ENCODE results near the gene MYORG.

GRCh38 chr9:34334337-34334824 is 42.3 kb downstream of the MYORG start:
- TF ChIP-seq CTCF (IDR thresholded peaks at IDR 0.05) = no peak
- TF ChIP-seq POLR2A (IDR thresholded peaks at IDR 0.05) = no peak

Data from transverse colon (tissue), 3 donors.